RWPE1 (cell line): ENCODE results near the gene STYXL1.
"Not testable (repeated sequence)": the region's sequence is repeated elsewhere in the genome, so short reads cannot be mapped to it uniquely, and the experiment has no call there.

Source experiments
- CTCF ChIA-PET: fragments of 350-600 bp; sonication (Branson Sonifier 250); formaldehyde crosslinking; extraction: SDS; loops from one replicate; lab custom pipeline; 2021; lab: Yijun Ruan, JAX
- POLR2A ChIA-PET: fragments of 400-600 bp; formaldehyde crosslinking; extraction: SDS; loops from one replicate; lab custom pipeline; 2020; ENCODE audit warnings: antibody characterized with exemption; ENCODE audit not compliant: low non-redundant PET; lab: Yijun Ruan, JAX
- DNase-seq: peaks from one replicate; pipeline ENCODE4 v3.0.0; 2012; ENCODE audit warnings: low spot score
- H3K27ac ChIP-seq: fragments of 450-650 bp; 2 replicates; pipeline ENCODE4 v1.5.1; 2017
- TF ChIP-seq, protein P1 (sequence below): fragments of 450-650 bp; conservative IDR thresholded peaks from 2 replicates; pipeline ENCODE4 v1.5.1; 2017; ENCODE audit warnings: low read depth, mild to moderate bottlenecking

STYXL1 gene

DNA sequence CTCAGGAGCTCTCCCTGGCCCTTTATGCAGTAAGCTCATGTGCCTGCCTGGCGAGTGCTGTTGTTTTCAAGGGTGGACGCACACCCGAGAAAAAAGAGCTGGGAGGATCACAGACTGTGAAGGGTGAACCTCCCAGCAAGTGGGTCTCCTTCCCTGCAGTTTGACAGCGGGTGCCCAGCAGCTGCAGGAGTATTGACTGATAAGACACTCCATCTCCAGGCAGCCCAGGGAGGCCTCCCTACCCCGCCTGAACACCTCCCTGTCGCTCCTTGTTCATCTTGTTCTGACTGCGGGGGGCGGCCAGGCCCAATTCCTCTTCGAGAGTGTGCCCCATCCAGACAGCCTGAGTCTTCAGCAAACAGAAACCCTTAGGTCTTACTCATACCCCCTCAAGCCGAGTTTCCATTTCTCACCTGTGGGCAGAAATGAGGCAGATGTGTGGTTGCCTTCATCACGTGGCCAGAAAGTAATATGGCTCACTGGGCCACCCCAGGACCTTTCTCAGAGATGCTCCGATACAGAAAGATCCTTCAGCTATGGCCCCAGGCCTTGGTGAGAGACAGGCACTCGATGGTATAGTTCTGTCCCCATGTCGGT is 17.3 kb upstream of the STYXL1 start:
- H3K27ac ChIP-seq: peak overlapping the region; percentile 59; the same call in 1 of the 2 replicates
- CTCF ChIA-PET: interaction anchor here (0.9 kb wide), 1 partner anchor 18 kb away, joined by 3 read pairs; the partner anchor contains the start of gene STYXL1
- no peak for DNase-seq
- POLR2A ChIA-PET: no interaction called here
- TF ChIP-seq, protein P1, sequence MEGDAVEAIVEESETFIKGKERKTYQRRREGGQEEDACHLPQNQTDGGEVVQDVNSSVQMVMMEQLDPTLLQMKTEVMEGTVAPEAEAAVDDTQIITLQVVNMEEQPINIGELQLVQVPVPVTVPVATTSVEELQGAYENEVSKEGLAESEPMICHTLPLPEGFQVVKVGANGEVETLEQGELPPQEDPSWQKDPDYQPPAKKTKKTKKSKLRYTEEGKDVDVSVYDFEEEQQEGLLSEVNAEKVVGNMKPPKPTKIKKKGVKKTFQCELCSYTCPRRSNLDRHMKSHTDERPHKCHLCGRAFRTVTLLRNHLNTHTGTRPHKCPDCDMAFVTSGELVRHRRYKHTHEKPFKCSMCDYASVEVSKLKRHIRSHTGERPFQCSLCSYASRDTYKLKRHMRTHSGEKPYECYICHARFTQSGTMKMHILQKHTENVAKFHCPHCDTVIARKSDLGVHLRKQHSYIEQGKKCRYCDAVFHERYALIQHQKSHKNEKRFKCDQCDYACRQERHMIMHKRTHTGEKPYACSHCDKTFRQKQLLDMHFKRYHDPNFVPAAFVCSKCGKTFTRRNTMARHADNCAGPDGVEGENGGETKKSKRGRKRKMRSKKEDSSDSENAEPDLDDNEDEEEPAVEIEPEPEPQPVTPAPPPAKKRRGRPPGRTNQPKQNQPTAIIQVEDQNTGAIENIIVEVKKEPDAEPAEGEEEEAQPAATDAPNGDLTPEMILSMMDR: no peak

DNA sequence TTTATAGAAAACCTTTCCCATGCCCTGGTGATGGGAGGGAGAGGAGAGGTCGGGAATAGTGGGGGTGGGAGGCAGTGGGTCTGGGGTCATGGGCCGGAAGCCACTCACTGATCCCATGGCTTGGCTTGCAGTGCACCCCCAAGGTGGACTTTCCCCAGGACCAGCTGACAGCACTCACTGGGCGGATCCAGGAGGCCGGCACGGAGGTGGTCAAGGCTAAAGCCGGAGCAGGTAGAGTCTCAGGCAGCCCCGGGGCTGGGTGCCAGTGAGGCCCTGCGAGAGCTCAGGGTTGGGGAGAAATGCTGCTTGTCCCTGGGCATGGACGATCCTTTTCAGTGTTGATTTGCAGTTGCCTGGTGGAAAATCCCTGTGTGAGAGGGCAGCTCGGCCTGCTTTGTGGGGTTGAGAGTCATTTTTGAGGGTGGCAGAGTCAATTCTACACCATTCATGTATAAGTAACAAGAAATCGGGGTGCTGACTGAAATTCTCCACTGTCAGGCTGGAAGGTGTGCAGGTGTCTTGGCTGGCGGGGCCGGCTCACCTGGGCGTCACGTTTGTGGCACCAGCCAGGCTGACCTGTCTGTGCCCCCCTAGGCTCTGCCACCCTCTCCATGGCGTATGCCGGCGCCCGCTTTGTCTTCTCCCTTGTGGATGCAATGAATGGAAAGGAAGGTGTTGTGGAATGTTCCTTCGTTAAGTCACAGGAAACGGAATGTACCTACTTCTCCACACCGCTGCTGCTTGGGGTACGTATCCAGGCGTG is 16.6 kb upstream of the STYXL1 start:
- TF ChIP-seq, protein P1: no peak

DNA sequence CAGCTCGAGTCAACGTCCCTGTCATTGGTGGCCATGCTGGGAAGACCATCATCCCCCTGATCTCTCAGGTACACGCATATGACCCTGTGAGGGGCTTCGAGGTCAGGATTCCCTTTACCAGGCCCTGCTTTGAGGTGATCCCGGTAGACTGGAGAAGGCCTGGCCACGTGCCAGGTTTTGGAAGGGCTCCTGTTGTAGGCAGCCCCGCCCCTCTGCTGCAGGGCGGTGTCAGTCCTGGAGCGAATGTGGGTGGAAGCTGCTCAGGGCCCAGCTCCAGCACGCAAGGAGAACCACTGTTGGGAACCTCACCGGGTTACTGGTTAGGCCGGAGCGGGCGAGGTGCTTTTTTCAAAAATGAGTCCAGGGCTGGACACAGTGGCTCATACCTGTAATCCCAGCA is 15.7 kb upstream of the STYXL1 start:
- ChIA-PET POLR2A (no interaction called here), CTCF (interaction anchor here (0.5 kb wide), 1 partner anchor 300 kb away, joined by 4 read pairs; no protein-coding TSS in a partner anchor)
- TF ChIP-seq, protein P1: no peak
- DNase-seq: peak; percentile 68
- peak overlapping the region; percentile 59 for H3K27ac ChIP-seq

More for the DNA sequence above, 16.6 kb upstream of the STYXL1 start:
- ChIA-PET POLR2A (no interaction called here), CTCF (interaction anchor here (0.9 kb wide), 1 partner anchor 17 kb away, joined by 3 read pairs; the partner anchor contains the start of gene STYXL1)
- peak overlapping the region; percentile 59 for H3K27ac ChIP-seq
- DNase-seq: no peak

- ChIA-PET POLR2A (no interaction called here), CTCF (interaction anchor here (0.5 kb wide), 1 partner anchor 301 kb away, joined by 4 read pairs; no protein-coding TSS in a partner anchor)
- peak overlapping the region; percentile 59 for H3K27ac ChIP-seq
- TF ChIP-seq, protein P1: no peak
- no peak for DNase-seq
Measured at GRCh38 chr7:76063114-76063513, 15.3 kb upstream of the STYXL1 start.

- TF ChIP-seq, protein P1: no peak
- CTCF ChIA-PET: no interaction called here
- DNase-seq: no peak
- POLR2A ChIA-PET: no interaction called here
- peak overlapping the region; percentile 59 for H3K27ac ChIP-seq
Measured at GRCh38 chr7:76062254-76062653, 14.5 kb upstream of the STYXL1 start.

- H3K27ac ChIP-seq: peak overlapping the region; percentile 34
- POLR2A ChIA-PET: no interaction called here
- TF ChIP-seq, protein P1: no peak
- no peak for DNase-seq
- CTCF ChIA-PET: interaction anchor here (0.6 kb wide), 1 partner anchor 22 kb away, joined by 3 read pairs; no protein-coding TSS in a partner anchor
Measured at GRCh38 chr7:76060842-76061241, 13.0 kb upstream of the STYXL1 start.

- POLR2A ChIA-PET, H3K27ac ChIP-seq, DNase-seq, CTCF ChIA-PET: not testable (repeated sequence)
Measured at GRCh38 chr7:76058745-76059144, 10.9 kb upstream of the STYXL1 start.
